WI38 (cell line): Measurements from ENCODE around the gene ARHGEF17.

Experiments
- H3K4me3 ChIP-seq: 2 replicates; pipeline ENCODE4 v1.5.1; 2011; ENCODE audit warnings: low read depth, mild to moderate bottlenecking, control low read depth, low read length
- TF ChIP-seq, protein P1 (sequence below): IDR thresholded peaks from 2 replicates; pipeline ENCODE4 v1.5.1; 2012; ENCODE audit warnings: low read depth, mild to moderate bottlenecking, control low read depth, low read length

ARHGEF17 gene

DNA sequence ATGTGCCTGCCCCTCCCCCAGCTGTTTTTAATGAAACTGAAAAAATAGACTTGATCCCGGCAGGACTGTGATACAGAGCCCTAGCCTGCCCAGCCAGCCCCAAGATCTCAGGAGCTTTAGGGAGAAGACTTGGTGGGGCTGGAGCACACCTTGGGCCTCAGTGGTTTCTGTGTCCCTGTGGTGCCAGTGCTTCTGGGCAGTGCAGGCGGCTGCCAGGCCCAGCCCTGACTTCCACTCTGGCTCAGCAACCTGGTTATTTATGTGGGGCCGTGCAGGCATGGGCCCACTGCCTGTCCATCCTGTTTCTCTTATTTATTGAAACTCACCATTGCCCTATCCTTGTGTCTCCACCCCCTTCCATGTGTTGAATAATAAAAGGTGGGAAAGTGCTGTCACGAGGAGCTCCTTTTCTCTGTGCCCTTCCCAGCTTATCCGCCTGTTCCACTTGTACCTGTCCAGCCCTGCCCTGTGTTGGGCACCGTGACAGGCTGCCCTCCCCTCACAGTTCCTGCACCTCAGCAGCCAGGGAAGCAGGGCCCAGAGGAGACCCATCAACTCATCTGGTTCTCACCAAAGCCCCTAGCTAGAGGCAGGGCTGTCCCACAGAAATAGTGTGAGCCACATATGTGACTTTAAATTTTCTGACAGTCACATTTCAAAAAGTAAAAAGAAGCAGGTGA, 88.3 kb downstream of the ARHGEF17 start:
- H3K4me3 ChIP-seq: no peak overlapping the region
- TF ChIP-seq, protein P1, sequence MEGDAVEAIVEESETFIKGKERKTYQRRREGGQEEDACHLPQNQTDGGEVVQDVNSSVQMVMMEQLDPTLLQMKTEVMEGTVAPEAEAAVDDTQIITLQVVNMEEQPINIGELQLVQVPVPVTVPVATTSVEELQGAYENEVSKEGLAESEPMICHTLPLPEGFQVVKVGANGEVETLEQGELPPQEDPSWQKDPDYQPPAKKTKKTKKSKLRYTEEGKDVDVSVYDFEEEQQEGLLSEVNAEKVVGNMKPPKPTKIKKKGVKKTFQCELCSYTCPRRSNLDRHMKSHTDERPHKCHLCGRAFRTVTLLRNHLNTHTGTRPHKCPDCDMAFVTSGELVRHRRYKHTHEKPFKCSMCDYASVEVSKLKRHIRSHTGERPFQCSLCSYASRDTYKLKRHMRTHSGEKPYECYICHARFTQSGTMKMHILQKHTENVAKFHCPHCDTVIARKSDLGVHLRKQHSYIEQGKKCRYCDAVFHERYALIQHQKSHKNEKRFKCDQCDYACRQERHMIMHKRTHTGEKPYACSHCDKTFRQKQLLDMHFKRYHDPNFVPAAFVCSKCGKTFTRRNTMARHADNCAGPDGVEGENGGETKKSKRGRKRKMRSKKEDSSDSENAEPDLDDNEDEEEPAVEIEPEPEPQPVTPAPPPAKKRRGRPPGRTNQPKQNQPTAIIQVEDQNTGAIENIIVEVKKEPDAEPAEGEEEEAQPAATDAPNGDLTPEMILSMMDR: no peak

DNA sequence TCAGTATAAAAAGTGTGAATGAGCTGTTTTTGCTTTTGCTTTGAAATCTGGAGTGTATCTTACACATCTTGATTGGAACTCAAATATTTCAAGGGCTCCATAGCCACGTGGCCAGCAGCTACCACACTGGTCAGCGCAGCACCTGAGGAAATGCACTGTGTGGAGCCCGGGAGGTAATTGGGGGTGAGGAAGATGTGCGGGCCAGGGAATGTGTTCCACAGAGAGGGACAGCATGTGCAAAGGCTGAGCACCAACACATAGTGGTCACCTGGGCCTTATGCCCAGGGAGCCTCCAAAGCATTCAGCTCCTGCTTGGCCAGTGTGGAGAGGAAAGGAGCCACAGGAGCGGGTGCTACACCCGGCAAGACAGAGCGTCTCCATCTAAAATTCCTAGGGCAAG, 88.9 kb downstream of the ARHGEF17 start:
- H3K4me3 ChIP-seq: no peak overlapping the region
- TF ChIP-seq, protein P1: no peak

DNA sequence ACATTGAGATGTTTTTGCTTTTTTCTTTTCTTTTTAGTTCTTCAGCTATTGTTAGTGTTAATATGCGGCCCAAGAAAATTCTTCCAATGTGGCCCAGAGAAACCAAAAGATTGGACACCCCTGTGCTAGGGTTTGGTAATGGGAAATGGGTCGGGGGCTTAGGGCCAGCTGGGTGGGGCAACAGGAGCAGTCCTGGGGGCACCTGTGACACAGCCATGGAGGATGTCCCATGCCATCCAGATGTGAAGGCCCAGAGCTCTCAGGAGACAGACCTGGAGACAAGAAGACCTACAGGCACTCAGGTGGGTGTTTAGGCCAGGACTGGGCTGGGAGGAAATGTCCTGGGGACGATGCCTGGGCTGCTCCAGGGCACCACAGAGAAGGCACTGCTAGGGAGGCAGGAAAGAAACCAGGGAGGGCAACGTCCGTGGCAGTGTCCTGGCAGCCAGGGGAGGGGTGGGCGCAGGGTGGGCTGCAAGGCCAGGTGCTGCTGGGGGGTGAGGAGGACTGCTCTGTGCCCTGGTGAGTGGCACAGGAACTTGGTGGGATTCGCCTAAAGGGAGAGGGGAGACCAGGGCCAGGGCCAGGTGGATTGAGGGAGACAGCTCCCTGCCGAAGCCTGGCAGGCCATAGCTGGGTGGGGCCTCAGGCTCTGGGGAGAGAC, 89.5 kb downstream of the ARHGEF17 start:
- no peak overlapping the region for H3K4me3 ChIP-seq
- TF ChIP-seq, protein P1: no peak

DNA sequence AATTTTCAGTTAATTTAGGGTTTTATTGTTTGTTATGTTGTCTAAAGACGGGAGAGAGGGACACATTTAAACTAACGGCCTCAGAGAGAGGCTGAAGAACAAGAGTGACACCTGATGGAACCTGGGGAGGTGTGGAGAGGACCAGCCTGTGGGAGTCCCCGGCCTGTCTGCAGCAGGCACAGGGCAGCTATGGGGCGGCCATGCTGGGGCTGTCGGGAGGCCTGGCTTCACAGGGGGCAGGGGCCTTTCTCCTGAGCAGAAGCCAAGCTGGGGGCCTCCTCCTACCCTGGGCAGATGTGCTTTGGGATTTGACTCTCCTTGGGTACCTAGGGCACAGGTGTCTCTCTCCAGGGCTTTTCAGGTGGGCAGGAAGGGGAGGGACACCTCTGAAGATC, 90.1 kb downstream of the ARHGEF17 start:
- no peak overlapping the region for H3K4me3 ChIP-seq
- TF ChIP-seq, protein P1: no peak

DNA sequence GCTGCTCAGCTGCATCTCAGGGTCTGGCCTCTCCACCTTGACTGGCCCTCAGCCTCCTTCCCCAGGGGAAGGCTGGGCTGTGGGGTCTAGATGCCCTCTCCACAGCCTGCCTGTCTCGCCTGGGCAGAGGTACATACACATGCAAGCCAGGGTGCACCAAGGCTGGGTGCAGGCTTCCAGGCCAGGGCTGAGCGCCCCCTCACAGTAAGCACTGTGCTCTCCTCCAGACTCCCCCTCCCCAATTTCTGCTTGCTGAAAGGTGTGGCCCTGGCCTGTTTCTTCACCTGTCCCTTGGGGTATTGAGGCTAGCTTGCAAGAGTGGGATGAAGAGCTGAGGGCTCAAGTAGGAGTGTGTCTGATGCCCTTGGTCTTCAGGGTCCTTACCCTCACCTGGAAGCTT, 90.6 kb downstream of the ARHGEF17 start:
- TF ChIP-seq, protein P1: no peak
- H3K4me3 ChIP-seq: no peak overlapping the region

DNA sequence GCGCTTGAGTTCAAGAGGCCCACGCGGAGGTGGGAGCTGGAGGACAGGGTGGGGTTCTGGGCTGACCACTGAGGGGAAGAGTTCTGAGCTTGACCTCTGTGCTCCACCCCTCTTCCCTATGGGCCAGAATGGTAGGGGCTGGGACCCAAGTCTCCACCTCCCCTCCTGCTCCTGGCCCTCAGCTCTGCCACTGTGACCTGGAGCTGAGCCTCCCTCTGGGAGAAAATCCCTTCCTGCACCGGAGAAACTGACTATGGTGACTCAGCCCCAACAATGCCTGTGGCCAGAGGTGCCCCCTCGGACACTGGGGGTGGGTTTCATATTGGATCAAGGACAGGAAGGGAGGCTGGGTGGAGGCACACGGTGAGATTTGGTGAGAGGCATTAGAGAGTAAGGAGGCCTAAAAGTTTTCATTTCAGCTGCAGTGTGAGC, 91.1 kb downstream of the ARHGEF17 start:
- no peak overlapping the region for H3K4me3 ChIP-seq
- TF ChIP-seq, protein P1: no peak

DNA sequence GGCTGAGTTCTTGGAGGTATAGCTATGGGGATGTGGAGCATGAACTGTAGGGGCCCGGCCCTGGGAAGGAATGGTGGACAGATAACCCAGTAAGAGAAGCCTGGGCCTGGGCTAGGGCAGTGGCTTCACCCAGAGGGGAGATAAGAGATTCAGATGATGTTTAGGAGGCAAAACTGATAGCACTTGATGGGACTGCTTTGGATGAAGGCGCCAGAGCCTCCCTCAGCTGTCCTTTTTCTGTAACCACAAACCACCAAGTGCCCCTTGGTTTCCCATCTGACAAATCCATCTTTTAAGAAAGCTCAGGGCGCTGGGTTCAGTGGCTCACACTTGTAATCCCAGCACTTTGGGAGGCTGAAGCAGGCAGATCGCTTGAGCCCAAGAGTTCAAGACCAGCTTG, 91.6 kb downstream of the ARHGEF17 start:
- H3K4me3 ChIP-seq: no peak overlapping the region
- TF ChIP-seq, protein P1: no peak
